GM23338 (cell line): ENCODE results near the gene NDST3.

ENCODE experiments used
- CREB1 ChIP-seq: fragments of 250-450 bp; sonication (Bioruptor Pico); IDR thresholded peaks from 2 replicates; pipeline ENCODE4 v1.5.0; 2020; ENCODE audit warnings: low read depth, mild to moderate bottlenecking, moderate library complexity
- EZH2 ChIP-seq: fragments of 200-600 bp; sonication (generic); IDR thresholded peaks from one replicate; pipeline ENCODE4 v1.8.0; 2017; ENCODE audit warnings: antibody characterized with exemption, mild to moderate bottlenecking, low read depth; ENCODE audit not compliant: unreplicated experiment
- EZH2phosphoT487 ChIP-seq: fragments of 200-600 bp; sonication (generic); IDR thresholded peaks from one replicate; pipeline ENCODE4 v1.8.1; 2018; ENCODE audit warnings: antibody characterized with exemption; ENCODE audit not compliant: unreplicated experiment
- JUNB ChIP-seq: IDR thresholded peaks from one replicate; pipeline ENCODE4 v1.6.1; 2016; ENCODE audit warnings: antibody characterized with exemption; ENCODE audit not compliant: unreplicated experiment
- NANOG ChIP-seq: IDR thresholded peaks from 2 replicates; pipeline ENCODE4 v1.6.1; 2016; ENCODE audit warnings: antibody characterized with exemption, borderline replicate concordance
- POLR2AphosphoS5 ChIP-seq: IDR thresholded peaks from 2 replicates; pipeline ENCODE4 v1.6.1; 2016; ENCODE audit warnings: antibody characterized with exemption, low read depth
- ZNF114 ChIP-seq: fragments of 250-450 bp; sonication (Bioruptor Pico); IDR thresholded peaks from 2 replicates; pipeline ENCODE4 v1.5.0; 2020; ENCODE audit warnings: mild to moderate bottlenecking, moderate library complexity
- TF ChIP-seq, protein P1 (sequence below), 2 experiments: fragments of 200-600 bp in 1 of 2; sonication (generic) in 1 of 2; conservative IDR thresholded peaks; 2 replicates each; pipeline versions ENCODE4 v1.5.1 to v1.6.1; 2016 to 2017; ENCODE audit warnings: antibody characterized with exemption in 2 of 2, low read depth in 2 of 2, mild to moderate bottlenecking in 2 of 2, moderate library complexity in 1 of 2
- TF ChIP-seq, protein P2 (sequence below): IDR thresholded peaks from 2 replicates; pipeline ENCODE4 v1.6.1; 2016; ENCODE audit warnings: antibody characterized with exemption
- TF ChIP-seq, protein P3 (sequence below): IDR thresholded peaks from one replicate; pipeline ENCODE4 v1.6.1; 2018; ENCODE audit warnings: antibody characterized with exemption; ENCODE audit not compliant: unreplicated experiment

DNA sequence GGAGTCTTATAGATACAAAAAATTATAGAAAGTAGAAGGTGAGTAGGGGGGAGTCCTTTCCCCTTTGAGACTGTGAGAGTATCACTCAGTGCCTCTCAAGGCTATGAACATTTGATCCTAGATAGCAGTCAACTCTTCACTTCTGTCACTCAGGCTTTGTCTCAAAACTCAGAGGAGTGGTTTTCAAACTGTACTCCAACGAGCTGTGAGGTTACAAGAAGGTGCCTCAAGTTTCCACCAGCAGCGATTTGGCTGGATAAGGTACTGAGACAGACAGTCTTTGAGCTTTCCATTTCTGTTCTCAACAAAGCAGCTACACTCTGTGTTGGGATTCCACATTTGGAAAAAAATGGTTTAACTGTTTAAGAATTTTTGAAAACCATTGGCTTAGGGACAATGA, 48.0 kb upstream of the NDST3 start:
- TF ChIP-seq, protein P1, sequence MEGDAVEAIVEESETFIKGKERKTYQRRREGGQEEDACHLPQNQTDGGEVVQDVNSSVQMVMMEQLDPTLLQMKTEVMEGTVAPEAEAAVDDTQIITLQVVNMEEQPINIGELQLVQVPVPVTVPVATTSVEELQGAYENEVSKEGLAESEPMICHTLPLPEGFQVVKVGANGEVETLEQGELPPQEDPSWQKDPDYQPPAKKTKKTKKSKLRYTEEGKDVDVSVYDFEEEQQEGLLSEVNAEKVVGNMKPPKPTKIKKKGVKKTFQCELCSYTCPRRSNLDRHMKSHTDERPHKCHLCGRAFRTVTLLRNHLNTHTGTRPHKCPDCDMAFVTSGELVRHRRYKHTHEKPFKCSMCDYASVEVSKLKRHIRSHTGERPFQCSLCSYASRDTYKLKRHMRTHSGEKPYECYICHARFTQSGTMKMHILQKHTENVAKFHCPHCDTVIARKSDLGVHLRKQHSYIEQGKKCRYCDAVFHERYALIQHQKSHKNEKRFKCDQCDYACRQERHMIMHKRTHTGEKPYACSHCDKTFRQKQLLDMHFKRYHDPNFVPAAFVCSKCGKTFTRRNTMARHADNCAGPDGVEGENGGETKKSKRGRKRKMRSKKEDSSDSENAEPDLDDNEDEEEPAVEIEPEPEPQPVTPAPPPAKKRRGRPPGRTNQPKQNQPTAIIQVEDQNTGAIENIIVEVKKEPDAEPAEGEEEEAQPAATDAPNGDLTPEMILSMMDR (conservative IDR thresholded peaks at IDR 0.05; ENCODE audit: low read depth in 2 of 2) = no peak
- TF ChIP-seq, protein P2, sequence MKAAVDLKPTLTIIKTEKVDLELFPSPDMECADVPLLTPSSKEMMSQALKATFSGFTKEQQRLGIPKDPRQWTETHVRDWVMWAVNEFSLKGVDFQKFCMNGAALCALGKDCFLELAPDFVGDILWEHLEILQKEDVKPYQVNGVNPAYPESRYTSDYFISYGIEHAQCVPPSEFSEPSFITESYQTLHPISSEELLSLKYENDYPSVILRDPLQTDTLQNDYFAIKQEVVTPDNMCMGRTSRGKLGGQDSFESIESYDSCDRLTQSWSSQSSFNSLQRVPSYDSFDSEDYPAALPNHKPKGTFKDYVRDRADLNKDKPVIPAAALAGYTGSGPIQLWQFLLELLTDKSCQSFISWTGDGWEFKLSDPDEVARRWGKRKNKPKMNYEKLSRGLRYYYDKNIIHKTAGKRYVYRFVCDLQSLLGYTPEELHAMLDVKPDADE = no peak
- no peak for TF ChIP-seq EZH2
- TF ChIP-seq, protein P3, sequence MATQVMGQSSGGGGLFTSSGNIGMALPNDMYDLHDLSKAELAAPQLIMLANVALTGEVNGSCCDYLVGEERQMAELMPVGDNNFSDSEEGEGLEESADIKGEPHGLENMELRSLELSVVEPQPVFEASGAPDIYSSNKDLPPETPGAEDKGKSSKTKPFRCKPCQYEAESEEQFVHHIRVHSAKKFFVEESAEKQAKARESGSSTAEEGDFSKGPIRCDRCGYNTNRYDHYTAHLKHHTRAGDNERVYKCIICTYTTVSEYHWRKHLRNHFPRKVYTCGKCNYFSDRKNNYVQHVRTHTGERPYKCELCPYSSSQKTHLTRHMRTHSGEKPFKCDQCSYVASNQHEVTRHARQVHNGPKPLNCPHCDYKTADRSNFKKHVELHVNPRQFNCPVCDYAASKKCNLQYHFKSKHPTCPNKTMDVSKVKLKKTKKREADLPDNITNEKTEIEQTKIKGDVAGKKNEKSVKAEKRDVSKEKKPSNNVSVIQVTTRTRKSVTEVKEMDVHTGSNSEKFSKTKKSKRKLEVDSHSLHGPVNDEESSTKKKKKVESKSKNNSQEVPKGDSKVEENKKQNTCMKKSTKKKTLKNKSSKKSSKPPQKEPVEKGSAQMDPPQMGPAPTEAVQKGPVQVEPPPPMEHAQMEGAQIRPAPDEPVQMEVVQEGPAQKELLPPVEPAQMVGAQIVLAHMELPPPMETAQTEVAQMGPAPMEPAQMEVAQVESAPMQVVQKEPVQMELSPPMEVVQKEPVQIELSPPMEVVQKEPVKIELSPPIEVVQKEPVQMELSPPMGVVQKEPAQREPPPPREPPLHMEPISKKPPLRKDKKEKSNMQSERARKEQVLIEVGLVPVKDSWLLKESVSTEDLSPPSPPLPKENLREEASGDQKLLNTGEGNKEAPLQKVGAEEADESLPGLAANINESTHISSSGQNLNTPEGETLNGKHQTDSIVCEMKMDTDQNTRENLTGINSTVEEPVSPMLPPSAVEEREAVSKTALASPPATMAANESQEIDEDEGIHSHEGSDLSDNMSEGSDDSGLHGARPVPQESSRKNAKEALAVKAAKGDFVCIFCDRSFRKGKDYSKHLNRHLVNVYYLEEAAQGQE = no peak
- TF ChIP-seq POLR2AphosphoS5 = no peak
- no peak for TF ChIP-seq EZH2phosphoT487
- no peak for TF ChIP-seq CREB1 (CRISPR knock-in tag)
- TF ChIP-seq JUNB = no peak
- TF ChIP-seq ZNF114 (CRISPR knock-in tag) = no peak
- TF ChIP-seq NANOG = no peak
